Stimulated activated CD4-positive, alpha-beta T cell treated with anti-CD3 and anti-CD28 coated beads, Interleukin-1b, Interleukin-23, amount 100 ng/mL, for 24 hours (primary cell): ENCODE data around the gene AOPEP.
"Not testable (repeated sequence)": the region's sequence is repeated elsewhere in the genome, so short reads cannot be mapped to it uniquely, and the experiment has no call there.

ENCODE experiments used
- DNase-seq, 4 experiments: peaks; one replicate each; pipeline ENCODE4 v3.0.0-alpha.2; 2020; ENCODE audit warnings: low read depth in 4 of 4, low spot score in 1 of 4

Gene AOPEP

GRCh38 chr9:94951324-94952135, 225.0 kb downstream of the AOPEP start:
- no peak for DNase-seq

DNA sequence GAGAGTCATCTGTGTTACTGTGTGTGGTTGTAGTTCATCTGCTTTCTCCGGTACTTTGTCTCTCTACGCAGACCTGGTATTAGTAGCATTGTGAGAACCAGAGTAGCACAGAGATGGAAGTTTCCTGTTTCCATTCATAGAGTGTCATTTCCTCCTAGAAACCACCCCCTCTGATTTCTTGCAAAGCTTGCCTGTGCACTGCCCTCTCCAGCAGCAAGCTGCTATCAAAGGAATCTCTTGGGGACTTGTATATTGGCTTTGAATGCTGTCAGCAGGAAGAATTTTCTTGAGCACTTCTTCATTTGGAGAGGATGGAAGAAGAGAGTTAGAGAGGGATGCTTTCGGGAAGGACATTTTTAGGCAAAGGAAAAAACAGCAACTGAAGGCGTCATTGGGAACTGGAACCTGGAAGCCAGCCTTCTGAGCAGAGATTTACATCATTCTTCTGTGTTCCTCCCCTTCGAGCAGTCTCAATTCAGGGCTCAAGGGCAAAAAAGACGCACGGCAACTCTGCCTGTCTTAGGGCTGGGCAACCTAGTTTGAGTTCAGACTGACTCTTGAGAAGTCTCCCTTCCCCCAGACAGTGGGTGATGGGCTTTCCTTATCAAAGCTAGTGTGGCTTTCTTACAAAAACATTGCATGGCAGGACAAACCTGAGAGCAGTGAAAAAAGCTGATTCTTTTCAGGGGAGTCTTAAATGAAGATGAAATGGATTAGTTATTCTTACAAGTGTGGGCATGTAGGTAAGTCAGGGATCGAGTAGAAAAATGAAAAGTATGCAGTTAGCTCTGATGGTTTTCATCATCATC, 226.3 kb downstream of the AOPEP start:
- no peak for DNase-seq

DNA sequence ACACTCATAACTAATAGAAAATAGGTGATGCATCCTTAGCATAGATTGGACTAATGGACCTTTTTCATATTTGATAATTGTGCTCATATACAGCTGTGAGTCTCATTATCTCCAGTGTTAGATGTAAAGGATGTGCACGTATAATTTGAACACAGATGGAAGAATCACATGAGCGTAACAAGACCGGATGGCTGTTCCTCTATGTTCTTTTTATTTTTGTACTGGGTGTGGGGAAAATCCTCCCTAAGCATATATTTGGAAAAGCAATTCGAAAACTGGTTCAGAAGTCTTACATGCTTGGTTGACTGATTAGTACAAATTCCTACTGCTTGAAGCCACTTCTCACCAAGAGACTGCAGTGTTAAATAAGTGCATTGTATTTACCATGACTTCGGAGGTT, 230.2 kb downstream of the AOPEP start:
- no peak for DNase-seq

- no peak for DNase-seq
These were observed 234.5 kb downstream of the AOPEP start for GRCh38 chr9:94960964-94961363.

- DNase-seq = no peak
These were observed 235.4 kb downstream of the AOPEP start for GRCh38 chr9:94961870-94962269.

DNA sequence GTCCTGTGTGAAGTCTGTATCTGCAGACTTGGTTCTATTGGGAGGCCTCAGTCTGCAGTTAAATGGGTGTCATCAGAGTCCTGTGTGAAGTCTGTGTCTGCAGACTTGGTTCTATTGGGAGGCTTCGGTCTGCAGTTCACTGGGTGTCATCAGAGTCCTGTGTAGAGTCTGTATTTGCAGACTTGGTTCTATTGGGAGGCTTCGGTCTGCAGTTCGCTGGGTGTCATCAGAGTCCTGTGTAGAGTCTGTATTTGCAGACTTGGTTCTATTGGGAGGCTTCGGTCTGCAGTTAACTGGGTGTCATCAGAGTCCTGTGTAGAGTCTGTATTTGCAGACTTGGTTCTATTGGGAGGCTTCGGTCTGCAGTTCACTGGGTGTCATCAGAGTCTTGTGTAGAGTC, 239.1 kb downstream of the AOPEP start:
- DNase-seq = not testable (repeated sequence)

DNA sequence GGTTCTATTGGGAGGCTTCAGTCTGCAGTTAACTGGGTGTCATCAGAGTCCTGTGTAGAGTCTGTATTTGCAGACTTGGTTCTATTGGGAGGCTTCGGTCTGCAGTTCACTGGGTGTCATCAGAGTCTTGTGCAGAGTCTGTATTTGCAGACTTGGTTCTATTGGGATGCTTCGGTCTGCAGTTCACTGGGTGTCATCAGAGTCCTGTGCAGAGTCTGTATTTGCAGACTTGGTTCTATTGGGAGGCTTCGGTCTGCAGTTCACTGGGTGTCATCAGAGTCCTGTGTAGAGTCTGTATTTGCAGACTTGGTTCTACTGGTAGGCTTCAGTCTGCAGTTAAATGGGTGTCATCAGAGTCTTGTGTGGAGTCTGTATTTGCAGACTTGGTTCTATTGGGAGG, 239.5 kb downstream of the AOPEP start:
- not testable (repeated sequence) for DNase-seq

- DNase-seq = no peak
These were observed 241.0 kb downstream of the AOPEP start for GRCh38 chr9:94967482-94967881.

- DNase-seq = no peak
These were observed 245.1 kb downstream of the AOPEP start for GRCh38 chr9:94971378-94972131.

DNA sequence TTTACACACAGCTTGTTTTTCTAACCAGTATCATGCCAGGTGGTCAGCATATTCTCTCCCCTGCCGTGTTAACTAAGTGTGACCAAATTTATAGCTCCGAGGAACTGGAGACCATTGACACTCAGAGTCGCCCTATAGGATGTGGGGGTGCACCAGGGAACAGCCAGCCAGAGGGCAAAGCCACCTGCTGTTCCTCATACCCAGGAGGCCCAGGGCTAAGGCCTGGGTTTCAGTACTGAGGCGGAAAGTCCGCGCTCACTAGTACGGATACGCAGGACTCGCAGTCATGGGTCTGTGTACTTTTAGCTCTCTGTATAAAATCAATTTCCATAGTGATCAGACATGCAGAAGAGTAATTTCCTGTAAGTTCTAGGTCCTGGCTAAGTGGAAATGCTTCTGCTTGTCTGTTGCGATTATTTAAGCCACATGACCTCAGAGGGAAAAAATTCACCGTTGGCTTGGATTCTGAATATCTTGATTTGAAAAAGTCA, 247.0 kb downstream of the AOPEP start:
- no peak for DNase-seq

GRCh38 chr9:94974154-94974879, 247.8 kb downstream of the AOPEP start:
- no peak for DNase-seq

GRCh38 chr9:94975480-94975879, 249.0 kb downstream of the AOPEP start:
- DNase-seq = no peak

DNA sequence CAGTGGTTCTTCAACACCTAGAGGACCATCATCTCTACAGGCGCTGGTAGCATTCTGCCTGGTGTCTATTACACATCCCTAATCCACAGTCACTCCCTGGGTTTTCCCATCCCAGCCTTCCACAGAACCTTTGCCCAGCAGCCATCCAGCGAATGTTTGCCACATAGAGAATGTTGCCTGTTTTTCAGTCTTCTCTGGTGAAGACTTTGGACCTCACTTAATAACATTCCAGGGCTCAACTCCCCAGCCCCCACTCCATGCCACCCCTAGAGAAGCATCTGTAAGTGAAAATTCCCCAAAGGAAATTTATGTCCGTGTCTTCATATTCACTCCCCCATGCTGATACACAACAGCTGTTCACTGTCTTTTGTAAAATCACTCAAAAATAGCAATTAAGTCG, 249.6 kb downstream of the AOPEP start:
- no peak for DNase-seq

GRCh38 chr9:94977416-94977815, 250.9 kb downstream of the AOPEP start:
- DNase-seq = no peak

DNA sequence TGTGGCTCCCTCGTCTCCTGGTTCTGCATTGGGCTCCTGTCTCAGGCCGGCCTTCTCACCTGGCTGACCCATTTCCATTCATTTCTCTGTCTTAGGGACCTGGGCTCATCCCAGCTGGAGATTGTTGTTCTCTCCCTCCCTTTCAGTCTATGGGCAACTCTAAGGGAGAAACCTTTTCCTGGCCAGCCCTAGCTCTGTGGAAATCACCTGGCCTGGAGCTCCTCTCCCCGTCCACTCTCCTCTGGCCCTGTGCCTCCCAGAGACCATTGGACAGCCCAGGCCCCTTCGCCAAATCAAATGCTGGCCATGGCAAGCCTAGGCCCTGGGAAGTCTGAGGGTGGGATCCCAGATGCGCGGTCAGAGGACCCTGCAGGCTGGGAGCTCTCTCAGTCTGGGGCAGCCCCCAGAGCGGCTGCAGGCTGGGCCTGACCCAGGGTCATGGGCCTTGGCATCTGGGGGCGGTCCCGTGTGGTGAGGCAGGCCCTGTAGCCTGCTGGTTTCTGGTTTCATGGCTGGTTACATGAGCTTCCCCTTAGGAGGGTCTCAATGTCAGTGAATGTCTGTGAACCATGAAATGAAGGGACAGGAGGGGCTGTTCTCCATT, 253.5 kb downstream of the AOPEP start:
- no peak for DNase-seq

DNA sequence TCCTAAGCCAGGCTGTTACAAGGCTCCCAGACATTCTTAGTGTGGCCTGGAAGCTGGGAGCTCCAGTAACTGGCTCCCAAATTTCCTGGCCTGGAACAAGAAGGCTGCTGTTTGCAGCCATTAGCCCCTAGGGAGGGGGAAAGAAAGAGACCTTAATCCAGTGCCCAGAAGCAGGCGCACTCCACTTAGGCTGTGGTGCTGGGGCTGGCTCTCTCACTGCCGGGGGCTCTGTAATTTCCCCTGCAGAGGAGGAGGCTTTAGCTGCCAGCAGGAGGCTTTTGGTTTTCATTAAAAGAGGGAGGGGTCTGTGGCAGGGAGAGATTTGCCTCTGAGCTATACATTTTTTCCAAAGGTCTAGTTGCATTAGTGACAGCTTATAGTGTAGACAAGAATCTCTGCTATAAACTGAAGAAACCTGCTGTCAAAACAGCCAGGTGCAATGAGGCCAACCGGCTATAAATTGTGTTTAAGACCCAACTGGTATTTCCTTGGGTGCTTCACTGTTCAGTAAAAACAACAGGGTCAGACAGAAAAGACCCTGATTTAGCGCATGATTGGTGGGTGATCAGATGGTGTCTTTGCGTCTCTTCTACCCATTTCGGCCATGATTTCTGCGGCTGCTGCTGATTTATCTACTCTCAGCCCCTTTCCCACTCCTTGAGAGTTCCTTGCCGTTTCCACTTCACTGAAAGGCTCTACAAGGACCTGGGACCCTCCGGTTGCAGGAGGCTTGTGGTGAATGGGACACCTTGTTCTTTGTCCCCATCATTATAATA, 254.6 kb downstream of the AOPEP start:
- DNase-seq = no peak

- no peak for DNase-seq
These were observed 255.2 kb downstream of the AOPEP start for GRCh38 chr9:94981723-94982090.

DNA sequence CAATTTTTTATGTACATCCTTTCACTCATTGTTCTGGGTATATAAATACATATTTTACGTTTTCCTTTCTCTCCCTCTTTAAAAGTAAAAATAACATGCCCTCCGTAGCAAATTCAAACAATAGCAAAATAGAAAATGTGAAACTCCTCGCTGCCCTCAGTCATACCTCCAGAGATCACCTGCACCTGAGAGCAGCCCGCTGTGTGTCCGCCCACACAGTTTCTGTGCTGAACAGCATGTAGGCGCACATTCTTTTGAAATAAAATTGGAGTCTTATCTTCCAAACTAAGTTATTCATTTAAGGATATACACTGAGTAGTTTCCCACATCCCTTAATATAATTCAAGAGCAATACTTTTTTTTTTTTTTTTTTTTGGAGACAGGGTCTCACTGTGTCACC, 255.7 kb downstream of the AOPEP start:
- DNase-seq = no peak

- no peak for DNase-seq
These were observed 257.1 kb downstream of the AOPEP start for GRCh38 chr9:94983552-94983951.
